HG03280 (cell line): ENCODE results near the gene CAPN1.
A peak's percentile ranks its signal among the peaks of the same experiment; 100 is the strongest.

Experiments
- ATAC-seq: cut with Tn5 transposase; IDR thresholded peaks from one replicate; pipeline ENCODE4 v1.9.1; 2021; ENCODE audit warnings: mild to moderate bottlenecking, moderate library complexity; ENCODE audit not compliant: unreplicated experiment

CAPN1 gene

DNA sequence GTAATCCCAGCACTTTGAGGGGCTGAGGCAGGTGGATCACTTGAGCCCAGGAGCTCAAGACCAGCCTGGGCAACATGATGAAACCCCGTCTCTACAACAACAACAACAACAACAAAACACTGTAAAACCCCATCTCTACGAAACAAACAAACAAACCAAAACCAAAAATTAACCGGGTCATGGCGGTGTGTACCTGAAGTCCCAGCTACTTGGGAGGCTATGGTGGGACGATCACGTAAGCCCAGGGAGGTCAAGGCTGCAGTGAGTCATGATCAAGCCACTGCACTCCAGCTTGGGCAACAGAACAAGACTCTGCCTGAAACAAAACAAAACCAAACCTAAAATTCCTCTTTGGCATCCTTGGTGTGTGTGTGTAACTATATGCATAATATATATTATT, 73.0 kb downstream of the CAPN1 start:
- no peak for ATAC-seq

DNA sequence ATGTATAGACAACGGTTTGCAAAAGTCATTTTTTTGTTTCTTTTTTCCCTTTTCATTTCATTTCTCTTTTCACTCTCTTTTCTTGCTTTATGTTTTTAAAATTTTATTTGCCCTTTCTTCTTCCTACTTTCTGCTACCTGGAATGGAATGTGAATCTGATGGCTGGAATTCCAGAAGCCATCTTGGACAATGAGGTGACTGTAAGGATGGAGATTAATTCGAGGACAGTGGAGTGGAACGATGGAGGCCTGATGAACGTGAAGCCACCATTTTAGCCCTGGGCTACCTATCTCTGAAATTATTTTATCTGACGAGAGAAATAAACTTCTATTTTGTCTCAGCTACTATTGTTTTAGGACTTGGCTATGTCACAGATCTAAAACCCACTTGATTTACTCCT, 77.3 kb downstream of the CAPN1 start:
- no peak for ATAC-seq

DNA sequence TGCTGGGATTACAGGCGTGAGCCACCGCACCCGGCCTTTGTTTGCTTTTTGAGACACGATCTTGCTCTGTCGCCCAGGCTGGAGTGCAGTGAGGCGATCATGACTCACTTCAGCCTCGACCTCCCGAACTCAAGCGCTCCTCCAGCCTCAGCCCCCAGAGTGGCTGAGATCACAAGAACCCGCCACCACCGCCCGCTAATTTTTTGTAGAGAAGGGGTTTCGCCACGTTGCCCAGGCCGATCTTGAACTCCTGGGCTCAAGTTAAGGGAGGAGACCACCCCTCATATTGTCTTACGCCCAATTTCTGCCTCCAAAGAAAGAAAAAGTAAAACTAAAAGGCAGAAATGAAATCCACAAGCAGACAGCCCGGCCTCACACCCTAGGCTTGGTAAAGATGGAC, 78.6 kb downstream of the CAPN1 start:
- no peak for ATAC-seq

DNA sequence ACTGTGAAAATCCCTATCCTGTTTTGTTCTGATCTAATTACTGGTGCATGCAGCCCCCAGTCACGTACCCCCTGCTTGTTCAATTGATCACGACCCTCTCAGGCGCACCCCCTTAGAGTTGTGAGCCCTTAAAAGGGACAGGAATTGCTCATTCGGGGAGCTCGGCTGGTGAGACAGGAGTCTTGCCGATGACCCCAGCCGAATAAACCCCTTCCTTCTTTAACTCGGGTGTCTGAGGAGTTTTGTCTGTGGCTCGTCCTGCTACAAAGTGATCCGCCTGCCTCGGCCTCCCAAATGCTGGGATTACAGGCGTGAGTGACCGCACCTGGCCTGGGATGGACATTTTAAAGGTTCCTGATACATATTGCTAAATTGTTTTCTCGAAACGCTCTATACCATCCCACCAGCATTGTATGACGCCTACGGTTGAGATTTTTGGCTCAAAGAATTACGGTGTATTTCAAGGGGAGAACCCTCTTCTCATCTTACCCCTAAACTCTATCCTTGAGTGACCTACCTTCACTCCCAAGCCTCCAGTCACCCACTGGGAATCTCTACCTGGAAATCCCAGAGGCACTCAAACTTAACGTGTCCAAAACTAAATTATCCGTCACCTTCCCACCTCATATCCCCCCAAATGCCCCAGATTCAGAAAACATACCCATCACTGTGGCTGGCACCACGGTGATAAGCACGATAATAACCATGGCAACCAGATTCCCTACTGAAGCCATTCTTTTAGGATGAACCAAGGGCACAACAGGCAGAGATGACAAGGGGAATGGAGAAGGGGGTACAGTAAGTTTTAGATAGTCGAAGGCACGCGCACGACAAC, 79.2 kb downstream of the CAPN1 start:
- ATAC-seq, result peak; percentile 16
